ENCODE data around the gene TUFM.

DNA sequence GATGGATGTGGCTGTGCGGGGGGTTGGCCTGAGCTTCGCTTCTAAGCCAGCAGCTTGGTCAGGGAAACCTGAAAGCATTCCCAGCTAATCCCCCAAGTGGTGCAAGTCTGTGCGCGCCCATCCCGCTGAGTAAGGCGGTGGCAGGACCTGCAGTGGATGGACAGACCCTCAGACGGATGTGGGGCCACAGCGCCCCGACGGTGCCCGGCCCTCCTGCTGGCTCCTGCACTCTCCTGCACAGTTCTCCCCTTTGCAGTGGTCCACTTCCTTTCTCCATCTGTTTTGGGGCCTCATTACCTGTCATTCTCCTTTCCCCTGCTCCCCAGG, 34.4 kb upstream of the TUFM start:
- TF ChIP-seq, protein P1, sequence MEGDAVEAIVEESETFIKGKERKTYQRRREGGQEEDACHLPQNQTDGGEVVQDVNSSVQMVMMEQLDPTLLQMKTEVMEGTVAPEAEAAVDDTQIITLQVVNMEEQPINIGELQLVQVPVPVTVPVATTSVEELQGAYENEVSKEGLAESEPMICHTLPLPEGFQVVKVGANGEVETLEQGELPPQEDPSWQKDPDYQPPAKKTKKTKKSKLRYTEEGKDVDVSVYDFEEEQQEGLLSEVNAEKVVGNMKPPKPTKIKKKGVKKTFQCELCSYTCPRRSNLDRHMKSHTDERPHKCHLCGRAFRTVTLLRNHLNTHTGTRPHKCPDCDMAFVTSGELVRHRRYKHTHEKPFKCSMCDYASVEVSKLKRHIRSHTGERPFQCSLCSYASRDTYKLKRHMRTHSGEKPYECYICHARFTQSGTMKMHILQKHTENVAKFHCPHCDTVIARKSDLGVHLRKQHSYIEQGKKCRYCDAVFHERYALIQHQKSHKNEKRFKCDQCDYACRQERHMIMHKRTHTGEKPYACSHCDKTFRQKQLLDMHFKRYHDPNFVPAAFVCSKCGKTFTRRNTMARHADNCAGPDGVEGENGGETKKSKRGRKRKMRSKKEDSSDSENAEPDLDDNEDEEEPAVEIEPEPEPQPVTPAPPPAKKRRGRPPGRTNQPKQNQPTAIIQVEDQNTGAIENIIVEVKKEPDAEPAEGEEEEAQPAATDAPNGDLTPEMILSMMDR (conservative IDR thresholded peaks at IDR 0.05 in 1 of 2, IDR thresholded peaks at IDR 0.05 in 1 of 2; ENCODE audit: extremely low read depth in 1 of 2, insufficient read depth in 1 of 2, low read depth in 1 of 2, low read length in 2 of 2) = no peak
- TF ChIP-seq EZH2 (IDR thresholded peaks at IDR 0.05; ENCODE audit: borderline replicate concordance, low read length) = no peak
